Kidney (tissue), 14 donors: ENCODE data around the gene FAM193B. TPM values are rescaled to one million over a fixed set of nuclear protein-coding genes. Genes with fewer than 3 reads are reported as not detected.
A peak's percentile ranks its signal among the peaks of the same experiment; 100 is the strongest.

Experiments
- DNase-seq, 5 donors: peaks; one replicate each; pipeline ENCODE4 v3.0.0-alpha.2; 2013 to 2020
- FAIRE-seq: peaks from 2 replicates; lab custom pipeline; 2012; peaks lifted over from hg19 to GRCh38; lab: Jason Lieb, UNC
- H3K27ac ChIP-seq, 2 donors: one replicate each; pipeline ENCODE4 v1.7.0; 2013; ENCODE audit warnings: low read depth in 2 of 2, low read length in 2 of 2, inconsistent platforms in 1 of 2
- H3K27me3 ChIP-seq: one replicate; pipeline ENCODE4 v1.7.1; 2013; ENCODE audit warnings: low read length, inconsistent platforms; ENCODE audit not compliant: control insufficient read depth, insufficient read depth
- H3K36me3 ChIP-seq, 3 donors: one replicate each; pipeline versions ENCODE4 v1.7.0 to v1.7.1; 2013; ENCODE audit warnings: low read length in 3 of 3, control low read depth in 1 of 3, inconsistent platforms in 1 of 3; ENCODE audit not compliant: insufficient read depth in 3 of 3, control insufficient read depth in 2 of 3
- H3K4me1 ChIP-seq, 3 donors: one replicate each; pipeline versions ENCODE4 v1.7.0 to v1.7.1; 2013; ENCODE audit warnings: low read length in 3 of 3, inconsistent platforms in 1 of 3, low read depth in 1 of 3; ENCODE audit not compliant: control insufficient read depth in 2 of 3, insufficient read depth in 2 of 3
- H3K4me3 ChIP-seq, 3 donors: one replicate each; pipeline versions ENCODE4 v1.7.0 to v1.8.1; 2013; ENCODE audit warnings: low read length in 3 of 3, control low read depth in 1 of 3, inconsistent platforms in 1 of 3
- H3K9ac ChIP-seq, 3 donors: one replicate each; pipeline versions ENCODE4 v1.7.0 to v1.7.1; 2013; ENCODE audit warnings: low read length in 3 of 3, control low read depth in 1 of 3, inconsistent platforms in 1 of 3
- H3K9me3 ChIP-seq, 3 donors: one replicate each; pipeline versions ENCODE4 v1.7.0 to v1.7.1; 2013; ENCODE audit warnings: low read length in 3 of 3, control low read depth in 1 of 3, inconsistent platforms in 1 of 3; ENCODE audit not compliant: control insufficient read depth in 2 of 3, insufficient read depth in 1 of 3
- CTCF ChIP-seq: IDR thresholded peaks from 3 replicates; pipeline ENCODE4 v1.5.1; 2012; ENCODE audit warnings: mild to moderate bottlenecking, moderate library complexity, borderline replicate concordance; ENCODE audit not compliant: insufficient read depth; ENCODE audit errors: extremely low read depth
- intact Hi-C: fragments of 100-400 bp; cut with DNase I; formaldehyde crosslinking; loops from one replicate; pipeline ENCODE4 v1.11.1; 2022
- polyA plus RNA-seq: library from polyadenylated mRNA; stranded (reverse); fragments of 350-450 nt; fragmentation: Illumina TruSeq; extraction: RNeasy Lipid Tissue Mini Kit (QIAGEN cat#74804); gene quantifications from one replicate; pipeline ENCODE4 v1.2.3, GENCODE V29; 2014; ENCODE audit warnings: low read depth, low replicate concordance; ENCODE audit not compliant: insufficient read depth
- total RNA-seq: library from RNA; stranded (reverse); fragmentation: NEBNext Ultra II Directional; extraction: Animal tissue kit (Norgen Biotek cat#: 25700); gene quantifications from one replicate; pipeline ENCODE4 v1.2.1, GENCODE V29; 2021
- donor health status: control.
- donor health status: control.
- donor health status: control.
- donor health status: control.
- donor health status: control.
- donor health status: DM: yes; HTN: yes; CAD: no.
- donor health status: Normal renal cell carcinoma (clear cell type).

FAM193B gene
- total and polyA plus RNA-seq, 2 donors from 2014 or later, result 61.0 to 77.8 TPM

- FAIRE-seq (no peak), DNase-seq (no peak)
- no peak overlapping the region for H3K27ac ChIP-seq
- H3K4me1 ChIP-seq, result peaks cover 3 to 12% (median 10%) of the 10 kb centered on the region in 3 donors
- no peaks in the 10 kb centered on the region for H3K9me3 ChIP-seq
- H3K4me3 ChIP-seq, result no peak overlapping the region
- H3K36me3 ChIP-seq, result peaks cover 0 to 1% (median 0%) of the 10 kb centered on the region in 3 donors
- no peak overlapping the region for H3K9ac ChIP-seq
- H3K27me3 ChIP-seq, result no peaks in the 10 kb centered on the region
- intact Hi-C loops, result no loop called here
- no peak for TF ChIP-seq CTCF
Observed at GRCh38 chr5:177557796-177558195, 3.4 kb upstream of the FAM193B start.

GRCh38 chr5:177557041-177557647 is 2.8 kb upstream of the FAM193B start:
- no peak overlapping the region for H3K4me3 ChIP-seq
- no peak overlapping the region for H3K9ac ChIP-seq
- no peaks in the 10 kb centered on the region for H3K9me3 ChIP-seq
- peaks cover 3 to 16% (median 15%) of the 10 kb centered on the region in 3 donors for H3K4me1 ChIP-seq
- H3K36me3 ChIP-seq, result peaks cover 0 to 8% (median 0%) of the 10 kb centered on the region in 3 donors
- H3K27ac ChIP-seq, result no peak overlapping the region
- no peak for TF ChIP-seq CTCF
- H3K27me3 ChIP-seq, result no peaks in the 10 kb centered on the region
- intact Hi-C loops, result no loop called here
- DNase-seq, result peak in 4 of 5 donors; percentile 54 to 73 (median 56)
- FAIRE-seq, result no peak

DNA sequence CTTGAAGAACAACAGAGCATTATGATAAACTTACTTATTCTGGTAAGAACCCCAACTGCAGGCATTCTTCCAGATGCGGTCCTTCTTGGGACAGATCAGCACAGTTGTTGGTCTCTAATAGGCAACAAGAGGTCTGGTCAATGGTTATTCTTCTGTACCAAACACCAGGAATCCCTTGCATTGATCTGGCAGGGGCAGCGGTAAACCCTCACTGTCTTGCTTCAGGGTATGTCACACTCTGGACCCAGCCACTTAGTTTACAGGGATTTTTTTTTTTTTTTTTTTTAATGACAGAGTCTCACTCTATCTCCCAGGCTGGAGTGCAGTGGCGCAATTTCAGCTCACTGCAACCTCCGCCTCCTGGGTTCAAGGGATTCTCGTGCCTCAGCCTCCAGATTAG is 1.3 kb upstream of the FAM193B start:
- TF ChIP-seq CTCF, result no peak
- no peak for DNase-seq
- peaks cover 3 to 16% (median 15%) of the 10 kb centered on the region in 3 donors for H3K4me1 ChIP-seq
- FAIRE-seq, result no peak
- H3K27me3 ChIP-seq, result no peaks in the 10 kb centered on the region
- H3K27ac ChIP-seq, result no peak overlapping the region
- no peaks in the 10 kb centered on the region for H3K9me3 ChIP-seq
- intact Hi-C loops, result no loop called here
- no peak overlapping the region for H3K9ac ChIP-seq
- H3K36me3 ChIP-seq, result peaks cover 0 to 8% (median 0%) of the 10 kb centered on the region in 3 donors
- H3K4me3 ChIP-seq, result no peak overlapping the region
